HepG2 (cell line): Measurements from ENCODE around the gene DIAPH1. TPM values are rescaled to one million over a fixed set of nuclear protein-coding genes. Genes with fewer than 3 reads are reported as not detected.

Source experiments
- ATAC-seq: fragments of 200-7000 bp; cut with Tn5 transposase; 3 replicates; pipeline ENCODE4 v1.9.1; 2020; ENCODE audit warnings: mild to moderate bottlenecking, moderate library complexity
- BruUV-seq: library from RNA; stranded (reverse); fragments of 400-500 nt; replicated peaks from 2 replicates; lab custom pipeline; 2021; lab: Mats Ljungman, UMichigan
- CTCF ChIA-PET: fragments of 300-600 bp; formaldehyde crosslinking; extraction: SDS; loops from one replicate; lab custom pipeline; 2021; ENCODE audit warnings: low total read pairs, inconsistent platforms, low intra/inter-chr PET ratio; lab: Yijun Ruan, JAX
- POLR2A ChIA-PET: fragments of 350-600 bp; sonication (Branson Sonifier 250); formaldehyde crosslinking; loops from one replicate; lab custom pipeline; 2020; ENCODE audit warnings: antibody characterized with exemption, inconsistent platforms; lab: Yijun Ruan, JAX
- DNase-seq: peaks from one replicate; pipeline ENCODE4 v3.0.0-alpha.2; 2015; ENCODE audit warnings: low spot score
- FAIRE-seq: peaks from 3 replicates; lab custom pipeline; 2011; peaks lifted over from hg19 to GRCh38; lab: Jason Lieb, UNC
- H2AFZ ChIP-seq: one replicate; pipeline ENCODE4 v1.6.1; 2011; ENCODE audit warnings: low read length, inconsistent platforms
- H3K27ac ChIP-seq: fragments of 300-600 bp; 3 replicates; pipeline ENCODE4 v1.8.0; 2011; ENCODE audit warnings: mixed run types, mild to moderate bottlenecking, mixed read lengths, low read length, inconsistent platforms; ENCODE audit not compliant: insufficient read depth; ENCODE audit errors: extremely low read length
- H3K27me3 ChIP-seq, 2 experiments: fragments of 200-600 bp in 1 of 2; 2 replicates in 1 of 2; 3 replicates in 1 of 2; pipeline versions ENCODE4 v1.6.0 to v1.8.0; 2011; ENCODE audit warnings: low read length in 2 of 2, mild to moderate bottlenecking in 2 of 2, moderate library complexity in 2 of 2, inconsistent platforms in 1 of 2; ENCODE audit not compliant: insufficient read depth in 2 of 2, control insufficient read depth in 1 of 2
- H3K36me3 ChIP-seq, 2 experiments: fragments of 200-600 bp in 1 of 2; replicated peaks in 1 of 2; 2 replicates in 1 of 2; 3 replicates in 1 of 2; pipeline versions ENCODE4 v1.5.1 to v1.8.0; 2011; ENCODE audit warnings: low read length in 2 of 2, inconsistent platforms in 1 of 2; ENCODE audit not compliant: insufficient read depth in 2 of 2, control insufficient read depth in 1 of 2
- H3K4me1 ChIP-seq: 2 replicates; pipeline ENCODE4 v1.5.1; 2012; ENCODE audit warnings: low read length, inconsistent platforms; ENCODE audit not compliant: insufficient read depth
- H3K4me2 ChIP-seq: 2 replicates; pipeline ENCODE4 v1.6.0; 2011; ENCODE audit warnings: low read depth, low read length, inconsistent platforms
- H3K4me3 ChIP-seq, 3 experiments: fragments of 200-600 bp in 1 of 3; sonication (generic), shearing (Covaris generic) in 1 of 3; replicated peaks in 1 of 3; 2 replicates each; pipeline ENCODE4 v1.5.1; 2011 to 2016; ENCODE audit warnings: low read length in 3 of 3, inconsistent platforms in 2 of 3, low read depth in 2 of 3, mild to moderate bottlenecking in 2 of 3, control low read depth in 1 of 3, mixed read lengths in 1 of 3; ENCODE audit not compliant: insufficient read depth in 1 of 3
- H3K79me2 ChIP-seq: one replicate; pipeline ENCODE4 v1.6.1; 2011; ENCODE audit warnings: low read length, inconsistent platforms; ENCODE audit not compliant: insufficient read depth
- H3K9ac ChIP-seq: 2 replicates; pipeline ENCODE4 v1.6.0; 2011; ENCODE audit warnings: mild to moderate bottlenecking, low read depth, low read length, inconsistent platforms; ENCODE audit not compliant: insufficient read depth
- H3K9me3 ChIP-seq: 2 replicates; pipeline ENCODE4 v1.5.1; 2012; ENCODE audit warnings: mild to moderate bottlenecking, low read length
- H4K20me1 ChIP-seq: 2 replicates; pipeline ENCODE4 v1.6.0; 2011; ENCODE audit warnings: inconsistent platforms, mild to moderate bottlenecking, low read length, moderate library complexity; ENCODE audit not compliant: insufficient read depth
- ETV6 ChIP-seq: sonication (generic); formaldehyde crosslinking; conservative IDR thresholded peaks from 2 replicates; pipeline ENCODE4 v1.4.0; 2020; ENCODE audit warnings: missing genetic modification reagents
- JUN ChIP-seq: sonication (generic); formaldehyde crosslinking; IDR thresholded peaks from 2 replicates; pipeline ENCODE4 v1.4.0; 2020; ENCODE audit warnings: mild to moderate bottlenecking, missing genetic modification reagents
- RFX1 ChIP-seq: fragments of 450-650 bp; IDR thresholded peaks from 2 replicates; pipeline ENCODE4 v1.6.1; 2017
- ZNF441 ChIP-seq: sonication (generic); formaldehyde crosslinking; IDR thresholded peaks from 2 replicates; pipeline ENCODE4 v1.7.0; 2021; ENCODE audit warnings: missing genetic modification reagents, borderline replicate concordance
- WGBS: methylation state at CpG from one replicate; pipeline ENCODE4 v1.1.6; 2017; ENCODE audit warnings: low lambda C conversion rate; 5-methylcytosine and 5-hydroxymethylcytosine counted together
- in situ Hi-C: cut with HindIII; loops from 2 replicates; pipeline ENCODE4 v1.10.0; 2017; ENCODE audit warnings: low pct_unique_long_range_greater_than_20kb; ENCODE audit not compliant: extremely low pct_ligation_motif_present
- intact Hi-C: fragments of 100-400 bp; cut with micrococcal nuclease; formaldehyde crosslinking; loops from one replicate; pipeline ENCODE4 v1.10.0; 2022; ENCODE audit not compliant: unreplicated experiment
- polyA plus RNA-seq, 8 experiments: library from polyadenylated mRNA; depleted of rRNA in 3 of 8; stranded (reverse) in 7 of 8; unstranded in 1 of 8; fragments of >200 nt; fragmentation: Illumina TruSeq in 4 of 8; extraction: Trizol in 4 of 8; gene quantifications; 2 replicates each; pipeline versions ENCODE4 v1.2.1 to v1.2.3, GENCODE V29; 2011 to 2016; ENCODE audit warnings: low read depth in 4 of 8, missing spikeins in 1 of 8, mixed read lengths in 1 of 8; ENCODE audit not compliant: insufficient read depth in 1 of 8
- total RNA-seq, 5 experiments: library from RNA; depleted of rRNA; stranded (reverse); fragments of >200 nt; fragmentation: Illumina TruSeq; extraction: Trizol; gene quantifications; 2 replicates each; pipeline ENCODE4 v1.2.3, GENCODE V29; 2016; ENCODE audit warnings: low read depth in 1 of 5
- TF ChIP-seq, protein P1 (sequence below): sonication (generic); formaldehyde crosslinking; IDR thresholded peaks from 2 replicates; pipeline ENCODE4 v1.4.0; 2020; ENCODE audit warnings: missing genetic modification reagents; ENCODE audit errors: not compliant biosample characterization
- TF ChIP-seq, protein P2 (sequence below): sonication (generic); formaldehyde crosslinking; IDR thresholded peaks from 2 replicates; pipeline ENCODE4 v1.4.0; 2020; ENCODE audit warnings: missing genetic modification reagents, mild to moderate bottlenecking, borderline replicate concordance
- TF ChIP-seq, protein P3 (sequence below): sonication (generic); formaldehyde crosslinking; IDR thresholded peaks from 2 replicates; pipeline ENCODE4 v1.8.0; 2022; ENCODE audit warnings: mild to moderate bottlenecking, missing genetic modification reagents, moderate library complexity

Gene DIAPH1
- total and polyA plus RNA-seq, 2 of the 13 experiments (the other 11 are each of a cell fraction or from before 2014, with no cell fraction given), result 25.1 to 33.9 TPM

DNA sequence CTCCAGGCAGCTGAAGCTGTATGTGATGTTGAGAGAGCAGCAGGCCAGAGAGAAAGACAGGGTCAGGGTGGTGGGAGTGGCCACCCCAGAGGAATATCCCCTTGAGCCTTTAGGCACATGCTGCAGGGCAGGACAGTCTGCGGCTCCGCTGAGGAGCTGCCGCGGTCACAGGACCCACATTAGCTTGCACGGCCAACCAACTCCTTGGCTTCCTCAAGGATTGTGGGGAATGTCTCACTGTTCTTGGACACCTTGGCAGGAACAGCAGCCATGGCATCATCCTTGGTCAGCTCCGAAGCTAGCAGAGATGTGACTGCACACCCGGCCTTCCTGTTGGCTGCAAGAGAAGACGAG is 102.2 kb downstream of the DIAPH1 start:
- intact Hi-C loops, result no loop called here
- TF ChIP-seq ZNF441 (CRISPR knock-in tag) (no peak), ETV6 (CRISPR knock-in tag) (no peak), RFX1 (no peak), JUN (no peak)
- TF ChIP-seq, protein P1, sequence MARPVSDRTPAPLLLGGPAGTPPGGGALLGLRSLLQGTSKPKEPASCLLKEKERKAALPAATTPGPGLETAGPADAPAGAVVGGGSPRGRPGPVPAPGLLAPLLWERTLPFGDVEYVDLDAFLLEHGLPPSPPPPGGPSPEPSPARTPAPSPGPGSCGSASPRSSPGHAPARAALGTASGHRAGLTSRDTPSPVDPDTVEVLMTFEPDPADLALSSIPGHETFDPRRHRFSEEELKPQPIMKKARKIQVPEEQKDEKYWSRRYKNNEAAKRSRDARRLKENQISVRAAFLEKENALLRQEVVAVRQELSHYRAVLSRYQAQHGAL (CRISPR knock-in tag), result no peak
- TF ChIP-seq, protein P2, sequence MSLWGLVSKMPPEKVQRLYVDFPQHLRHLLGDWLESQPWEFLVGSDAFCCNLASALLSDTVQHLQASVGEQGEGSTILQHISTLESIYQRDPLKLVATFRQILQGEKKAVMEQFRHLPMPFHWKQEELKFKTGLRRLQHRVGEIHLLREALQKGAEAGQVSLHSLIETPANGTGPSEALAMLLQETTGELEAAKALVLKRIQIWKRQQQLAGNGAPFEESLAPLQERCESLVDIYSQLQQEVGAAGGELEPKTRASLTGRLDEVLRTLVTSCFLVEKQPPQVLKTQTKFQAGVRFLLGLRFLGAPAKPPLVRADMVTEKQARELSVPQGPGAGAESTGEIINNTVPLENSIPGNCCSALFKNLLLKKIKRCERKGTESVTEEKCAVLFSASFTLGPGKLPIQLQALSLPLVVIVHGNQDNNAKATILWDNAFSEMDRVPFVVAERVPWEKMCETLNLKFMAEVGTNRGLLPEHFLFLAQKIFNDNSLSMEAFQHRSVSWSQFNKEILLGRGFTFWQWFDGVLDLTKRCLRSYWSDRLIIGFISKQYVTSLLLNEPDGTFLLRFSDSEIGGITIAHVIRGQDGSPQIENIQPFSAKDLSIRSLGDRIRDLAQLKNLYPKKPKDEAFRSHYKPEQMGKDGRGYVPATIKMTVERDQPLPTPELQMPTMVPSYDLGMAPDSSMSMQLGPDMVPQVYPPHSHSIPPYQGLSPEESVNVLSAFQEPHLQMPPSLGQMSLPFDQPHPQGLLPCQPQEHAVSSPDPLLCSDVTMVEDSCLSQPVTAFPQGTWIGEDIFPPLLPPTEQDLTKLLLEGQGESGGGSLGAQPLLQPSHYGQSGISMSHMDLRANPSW (CRISPR knock-in tag), result no peak
- TF ChIP-seq, protein P3, sequence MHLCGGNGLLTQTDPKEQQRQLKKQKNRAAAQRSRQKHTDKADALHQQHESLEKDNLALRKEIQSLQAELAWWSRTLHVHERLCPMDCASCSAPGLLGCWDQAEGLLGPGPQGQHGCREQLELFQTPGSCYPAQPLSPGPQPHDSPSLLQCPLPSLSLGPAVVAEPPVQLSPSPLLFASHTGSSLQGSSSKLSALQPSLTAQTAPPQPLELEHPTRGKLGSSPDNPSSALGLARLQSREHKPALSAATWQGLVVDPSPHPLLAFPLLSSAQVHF (CRISPR knock-in tag), result no peak
- BruUV-seq, result no TSS peak
- in situ Hi-C loops, result no loop called here
- no peak for DNase-seq
- ChIA-PET POLR2A (no interaction called here), CTCF (no interaction called here)
- no peak for ATAC-seq
- no peaks in the 10 kb centered on the region for H3K79me2 ChIP-seq
- peaks cover 4% of the 10 kb centered on the region; the same call in 1 of the 2 replicates for H3K4me1 ChIP-seq
- 100% methylated on average over 3 of the region's 8 CpGs for WGBS
- peaks cover 19 to 68% of the 10 kb centered on the region in 2 experiments for H3K36me3 ChIP-seq
- H3K9ac ChIP-seq, result no peak overlapping the region
- no peak overlapping the region for H3K4me2 ChIP-seq
- no peaks in the 10 kb centered on the region for H3K27me3 ChIP-seq
- no peak overlapping the region for H3K4me3 ChIP-seq
- no peaks in the 10 kb centered on the region for H3K9me3 ChIP-seq
- H2AFZ ChIP-seq, result no peak overlapping the region
- H3K27ac ChIP-seq, result no peak overlapping the region
- no peaks in the 10 kb centered on the region for H4K20me1 ChIP-seq
- no peak for FAIRE-seq
